ENCODE data around the gene LEFTY1. TPM values are rescaled to one million over a fixed set of nuclear protein-coding genes. Genes with fewer than 3 reads are reported as not detected.

The LEFTY1 gene
- total and polyA plus RNA-seq, 2 of the 13 experiments (the other 11 are each of a cell fraction or from before 2014, with no cell fraction given): 0.29 to 0.79 TPM

GRCh38 chr1:225896937-225897549 is 8.1 kb upstream of the LEFTY1 start (continued):
- TF ChIP-seq ZNF280D (CRISPR knock-in tag; IDR thresholded peaks at IDR 0.05): 0 out of 2 replicates have a peak, but pooled peaks have one; percentile 19
- TF ChIP-seq ZGPAT (CRISPR knock-in tag; IDR thresholded peaks at IDR 0.05): no peak; the same call in 1 of the 2 replicates
- no peak for TF ChIP-seq YY1 (IDR thresholded peaks at IDR 0.05; ENCODE audit: insufficient read depth, insufficient replicate concordance, low read depth, low read length)
- TF ChIP-seq ZNF264 (CRISPR knock-in tag; IDR thresholded peaks at IDR 0.05): no peak
- TF ChIP-seq DBP (CRISPR knock-in tag; IDR thresholded peaks at IDR 0.05; ENCODE audit: not compliant biosample characterization): peak; percentile 38
- TF ChIP-seq FOSL1 (CRISPR knock-in tag; IDR thresholded peaks at IDR 0.05; ENCODE audit: borderline replicate concordance): no peak
- TF ChIP-seq IKZF4 (CRISPR knock-in tag; IDR thresholded peaks at IDR 0.05; ENCODE audit: borderline replicate concordance, low read depth, not compliant biosample characterization): no peak
- TF ChIP-seq MTA1 (CRISPR knock-in tag; IDR thresholded peaks at IDR 0.05; ENCODE audit: borderline replicate concordance): no peak
- no peak for TF ChIP-seq REXO4 (CRISPR knock-in tag; IDR thresholded peaks at IDR 0.05; ENCODE audit: borderline replicate concordance)
- no peak for TF ChIP-seq HNRNPUL1 (IDR thresholded peaks at IDR 0.05; ENCODE audit: low read depth, low read length)
- no peak for TF ChIP-seq GLI4 (CRISPR knock-in tag; IDR thresholded peaks at IDR 0.05; ENCODE audit: borderline replicate concordance)
- TF ChIP-seq SAP130 (CRISPR knock-in tag; IDR thresholded peaks at IDR 0.05; ENCODE audit: low read depth): peak; percentile 72
- TF ChIP-seq ZNF607 (CRISPR knock-in tag; IDR thresholded peaks at IDR 0.05; ENCODE audit: borderline replicate concordance): no peak
- no peak for TF ChIP-seq CHCHD3 (CRISPR knock-in tag; IDR thresholded peaks at IDR 0.05)
- TF ChIP-seq GTF3A (CRISPR knock-in tag; conservative IDR thresholded peaks at IDR 0.05): no peak
- TF ChIP-seq GPBP1L1 (CRISPR knock-in tag; IDR thresholded peaks at IDR 0.05): no peak
- no peak for TF ChIP-seq ZNF281 (CRISPR knock-in tag; IDR thresholded peaks at IDR 0.05; ENCODE audit: borderline replicate concordance)
- TF ChIP-seq RFXANK (CRISPR knock-in tag; IDR thresholded peaks at IDR 0.05): no peak
- TF ChIP-seq ZNF746 (CRISPR knock-in tag; IDR thresholded peaks at IDR 0.05): no peak
- TF ChIP-seq ZNF883 (CRISPR knock-in tag; IDR thresholded peaks at IDR 0.05; ENCODE audit: not compliant biosample characterization): no peak
